Panc1 (cell line): ENCODE results near the gene KRTAP10-7.

Experiments
- TCF7L2 ChIP-seq: IDR thresholded peaks from 2 replicates; pipeline ENCODE4 v1.6.1; 2011; ENCODE audit warnings: mild to moderate bottlenecking, low read depth, low read length, inconsistent platforms
- TF ChIP-seq, protein P1 (sequence below): fragments of 450-650 bp; IDR thresholded peaks from 2 replicates; pipeline ENCODE4 v1.5.1; 2017; ENCODE audit warnings: mild to moderate bottlenecking

DNA sequence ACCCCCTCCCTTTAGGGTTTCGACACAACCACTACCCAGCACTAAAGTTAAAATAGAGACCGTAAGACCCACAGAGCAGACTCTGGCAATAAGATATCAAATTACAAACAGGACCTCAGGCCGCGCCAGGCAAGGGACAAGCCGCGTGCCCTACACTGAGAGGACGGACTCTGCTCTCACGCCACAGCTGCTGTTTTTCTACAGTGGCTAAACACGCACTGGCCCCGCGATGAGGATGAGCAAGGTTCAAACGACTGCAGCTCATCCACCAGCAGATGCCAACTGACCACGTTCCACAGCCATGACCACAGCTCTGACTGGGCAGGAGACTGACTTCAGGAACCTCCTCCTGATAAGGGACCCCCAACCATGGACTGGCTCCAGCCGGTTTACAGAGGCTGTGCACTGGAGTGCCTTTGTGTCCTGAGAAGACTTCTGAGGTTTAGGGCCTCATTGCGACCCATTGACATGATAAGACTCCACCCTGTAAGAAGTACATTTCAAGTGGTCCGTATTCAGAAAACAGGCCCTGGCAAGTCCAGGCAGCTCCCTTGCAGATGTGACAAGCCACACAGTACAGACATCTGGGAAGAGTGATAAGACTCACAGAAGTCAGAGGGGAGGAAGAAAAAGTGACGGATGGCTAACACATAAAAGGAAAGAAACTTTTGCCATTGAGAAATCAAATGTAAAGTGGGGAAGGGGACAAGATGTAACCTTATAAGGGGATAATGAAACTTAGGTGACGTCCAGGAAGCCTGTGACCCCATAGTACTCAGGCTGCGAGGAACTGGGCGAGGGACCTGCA is 6.6 kb upstream of the KRTAP10-7 start:
- TF ChIP-seq, protein P1, sequence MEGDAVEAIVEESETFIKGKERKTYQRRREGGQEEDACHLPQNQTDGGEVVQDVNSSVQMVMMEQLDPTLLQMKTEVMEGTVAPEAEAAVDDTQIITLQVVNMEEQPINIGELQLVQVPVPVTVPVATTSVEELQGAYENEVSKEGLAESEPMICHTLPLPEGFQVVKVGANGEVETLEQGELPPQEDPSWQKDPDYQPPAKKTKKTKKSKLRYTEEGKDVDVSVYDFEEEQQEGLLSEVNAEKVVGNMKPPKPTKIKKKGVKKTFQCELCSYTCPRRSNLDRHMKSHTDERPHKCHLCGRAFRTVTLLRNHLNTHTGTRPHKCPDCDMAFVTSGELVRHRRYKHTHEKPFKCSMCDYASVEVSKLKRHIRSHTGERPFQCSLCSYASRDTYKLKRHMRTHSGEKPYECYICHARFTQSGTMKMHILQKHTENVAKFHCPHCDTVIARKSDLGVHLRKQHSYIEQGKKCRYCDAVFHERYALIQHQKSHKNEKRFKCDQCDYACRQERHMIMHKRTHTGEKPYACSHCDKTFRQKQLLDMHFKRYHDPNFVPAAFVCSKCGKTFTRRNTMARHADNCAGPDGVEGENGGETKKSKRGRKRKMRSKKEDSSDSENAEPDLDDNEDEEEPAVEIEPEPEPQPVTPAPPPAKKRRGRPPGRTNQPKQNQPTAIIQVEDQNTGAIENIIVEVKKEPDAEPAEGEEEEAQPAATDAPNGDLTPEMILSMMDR = no peak
- no peak for TF ChIP-seq TCF7L2
